Natural killer cell treated with Interleukin-12 subunit alpha and Interleukin-12 subunit beta and Interleukin-15 and Interleukin-18, amount 100 ng/mL, for 72 hours (primary cell): ENCODE data around the gene SLC22A23. TPM values are rescaled to one million over a fixed set of nuclear protein-coding genes. Genes with fewer than 3 reads are reported as not detected.
A peak's percentile ranks its signal among the peaks of the same experiment; 100 is the strongest.

Experiments
- ATAC-seq, 2 donors: fragments of 150-1000 bp; cut with Tn5 transposase in 1 of 2; sonication (Bioruptor Pico), chemical (Tn5 transposase) in 1 of 2; 2 replicates each; pipeline ENCODE4 v1.10.0; 2021
- DNase-seq: peaks from one replicate; pipeline ENCODE4 v3.0.0; 2022; ENCODE audit warnings: low spot score
- H3K27ac Mint-ChIP-seq, 2 donors: 1 replicate in 1 of 2; 2 replicates in 1 of 2; pipeline ENCODE4 v1.8.0; 2022; ENCODE audit warnings: mixed read lengths in 2 of 2, mild to moderate bottlenecking in 1 of 2, moderate library complexity in 1 of 2
- H3K27me3 Mint-ChIP-seq, 2 donors: 1 replicate in 1 of 2; 2 replicates in 1 of 2; pipeline ENCODE4 v1.8.0; 2022; ENCODE audit warnings: mixed read lengths in 2 of 2
- H3K36me3 Mint-ChIP-seq: one replicate; pipeline ENCODE4 v1.8.0; 2022; ENCODE audit warnings: mixed read lengths
- H3K4me1 Mint-ChIP-seq, 2 donors: 1 replicate in 1 of 2; 2 replicates in 1 of 2; pipeline ENCODE4 v1.8.0; 2022; ENCODE audit warnings: low read depth in 2 of 2, mixed read lengths in 2 of 2, mild to moderate bottlenecking in 1 of 2
- H3K4me3 Mint-ChIP-seq: one replicate; pipeline ENCODE4 v1.8.0; 2022; ENCODE audit warnings: mixed read lengths
- H3K9me3 Mint-ChIP-seq: 2 replicates; pipeline ENCODE4 v1.8.0; 2022; ENCODE audit warnings: mixed read lengths
- total RNA-seq, 2 donors: library from RNA; stranded (reverse); gene quantifications; one replicate each; pipeline ENCODE4 v1.2.3, GENCODE V29; 2022

The SLC22A23 gene
- total RNA-seq, 2 donors from 2014 or later, result 0.11 to 0.14 TPM

GRCh38 chr6:3358413-3359100, 98.3 kb downstream of the SLC22A23 start:
- H3K4me3 Mint-ChIP-seq, result no peak overlapping the region
- DNase-seq, result no peak
- no peaks in the 10 kb centered on the region for H3K9me3 Mint-ChIP-seq
- H3K27me3 Mint-ChIP-seq, result peaks cover 0 to 16% of the 10 kb centered on the region in 2 donors
- no peaks in the 10 kb centered on the region for H3K36me3 Mint-ChIP-seq
- peaks cover 6 to 9% of the 10 kb centered on the region in 2 donors for H3K4me1 Mint-ChIP-seq
- no peak for ATAC-seq
- no peak overlapping the region for H3K27ac Mint-ChIP-seq

- Mint-ChIP-seq H3K4me1 (peaks cover 6 to 9% of the 10 kb centered on the region in 2 donors), H3K27me3 (peaks cover 0 to 16% of the 10 kb centered on the region in 2 donors), H3K36me3 (no peaks in the 10 kb centered on the region), H3K4me3 (no peak overlapping the region), H3K9me3 (no peaks in the 10 kb centered on the region), H3K27ac (no peak overlapping the region)
- ATAC-seq (no peak), DNase-seq (no peak)
These were observed 99.2 kb downstream of the SLC22A23 start for GRCh38 chr6:3357678-3358077.

- ATAC-seq (no peak), DNase-seq (no peak)
- Mint-ChIP-seq H3K36me3 (no peaks in the 10 kb centered on the region), H3K4me3 (peak overlapping the region; percentile 69), H3K4me1 (peaks cover 6 to 9% of the 10 kb centered on the region in 2 donors), H3K27ac (peak overlapping the region in 1 of 2 donors; percentile 82), H3K9me3 (no peaks in the 10 kb centered on the region), H3K27me3 (peaks cover 0 to 16% of the 10 kb centered on the region in 2 donors)
These were observed 99.9 kb downstream of the SLC22A23 start for GRCh38 chr6:3356824-3357420.

GRCh38 chr6:3356056-3356823, 100.6 kb downstream of the SLC22A23 start:
- no peaks in the 10 kb centered on the region for H3K9me3 Mint-ChIP-seq
- peak overlapping the region; percentile 31 to 82 for H3K27ac Mint-ChIP-seq
- ATAC-seq (peak; percentile 54 to 71), DNase-seq (no peak)
- no peaks in the 10 kb centered on the region for H3K36me3 Mint-ChIP-seq
- H3K27me3 Mint-ChIP-seq, result peaks cover 0 to 16% of the 10 kb centered on the region in 2 donors
- peaks cover 6 to 9% of the 10 kb centered on the region in 2 donors for H3K4me1 Mint-ChIP-seq
- H3K4me3 Mint-ChIP-seq, result peak overlapping the region; percentile 69

GRCh38 chr6:3355358-3356055, 101.3 kb downstream of the SLC22A23 start:
- ATAC-seq (no peak), DNase-seq (no peak)
- Mint-ChIP-seq H3K4me1 (peaks cover 6 to 9% of the 10 kb centered on the region in 2 donors), H3K9me3 (no peaks in the 10 kb centered on the region), H3K27me3 (peaks cover 0 to 16% of the 10 kb centered on the region in 2 donors), H3K36me3 (no peaks in the 10 kb centered on the region), H3K27ac (peak overlapping the region; percentile 31 to 82), H3K4me3 (peak overlapping the region; percentile 69)

- ATAC-seq (no peak), DNase-seq (no peak)
- peak overlapping the region in 1 of 2 donors; percentile 31 for H3K27ac Mint-ChIP-seq
- peaks cover 6 to 9% of the 10 kb centered on the region in 2 donors for H3K4me1 Mint-ChIP-seq
- H3K36me3 Mint-ChIP-seq, result no peaks in the 10 kb centered on the region
- H3K27me3 Mint-ChIP-seq, result peaks cover 0 to 14% of the 10 kb centered on the region in 2 donors
- H3K4me3 Mint-ChIP-seq, result peak overlapping the region; percentile 69
- H3K9me3 Mint-ChIP-seq, result no peaks in the 10 kb centered on the region
These were observed 101.9 kb downstream of the SLC22A23 start for GRCh38 chr6:3355011-3355357.

- Mint-ChIP-seq H3K4me3 (no peak overlapping the region), H3K4me1 (peaks cover 6 to 9% of the 10 kb centered on the region in 2 donors), H3K27me3 (peaks cover 6 to 17% of the 10 kb centered on the region in 2 donors)
These were observed 102.9 kb downstream of the SLC22A23 start for GRCh38 chr6:3353939-3354338.

GRCh38 chr6:3353213-3353903, 103.5 kb downstream of the SLC22A23 start:
- ATAC-seq, result no peak
- Mint-ChIP-seq H3K4me1 (peaks cover 6 to 9% of the 10 kb centered on the region in 2 donors), H3K27me3 (peaks cover 9 to 20% of the 10 kb centered on the region in 2 donors), H3K27ac (no peak overlapping the region), H3K36me3 (no peaks in the 10 kb centered on the region), H3K9me3 (no peaks in the 10 kb centered on the region), H3K4me3 (no peak overlapping the region)
- no peak for DNase-seq

More at GRCh38 chr6:3353939-3354338, 102.9 kb downstream of the SLC22A23 start:
- no peak for ATAC-seq
- Mint-ChIP-seq H3K36me3 (no peaks in the 10 kb centered on the region), H3K27ac (no peak overlapping the region), H3K9me3 (no peaks in the 10 kb centered on the region)
- DNase-seq, result no peak

- ATAC-seq, result no peak
- Mint-ChIP-seq H3K27me3 (peaks cover 13 to 20% of the 10 kb centered on the region in 2 donors), H3K9me3 (no peaks in the 10 kb centered on the region), H3K27ac (no peak overlapping the region), H3K4me3 (no peak overlapping the region), H3K4me1 (peaks cover 6 to 9% of the 10 kb centered on the region in 2 donors), H3K36me3 (no peaks in the 10 kb centered on the region)
- no peak for DNase-seq
These were observed 104.2 kb downstream of the SLC22A23 start for GRCh38 chr6:3352678-3353077.

- no peak for DNase-seq
- Mint-ChIP-seq H3K27me3 (peaks cover 19 to 24% of the 10 kb centered on the region in 2 donors), H3K4me1 (peaks cover 6 to 9% of the 10 kb centered on the region in 2 donors), H3K36me3 (no peaks in the 10 kb centered on the region), H3K27ac (no peak overlapping the region), H3K9me3 (no peaks in the 10 kb centered on the region), H3K4me3 (no peak overlapping the region)
- peak in 1 of 2 donors; percentile 9 for ATAC-seq
These were observed 104.9 kb downstream of the SLC22A23 start for GRCh38 chr6:3351829-3352524.

- ATAC-seq (no peak), DNase-seq (no peak)
- no peak overlapping the region for H3K4me3 Mint-ChIP-seq
- H3K4me1 Mint-ChIP-seq, result peaks cover 5 to 6% of the 10 kb centered on the region in 2 donors
- no peaks in the 10 kb centered on the region for H3K9me3 Mint-ChIP-seq
- H3K36me3 Mint-ChIP-seq, result no peaks in the 10 kb centered on the region
- peaks cover 26 to 32% of the 10 kb centered on the region in 2 donors for H3K27me3 Mint-ChIP-seq
- no peak overlapping the region for H3K27ac Mint-ChIP-seq
These were observed 105.7 kb downstream of the SLC22A23 start for GRCh38 chr6:3351105-3351676.

- ATAC-seq (no peak), DNase-seq (no peak)
- H3K4me1 Mint-ChIP-seq, result no peaks in the 10 kb centered on the region
- no peak overlapping the region for H3K27ac Mint-ChIP-seq
- H3K27me3 Mint-ChIP-seq, result peaks cover 29 to 36% of the 10 kb centered on the region in 2 donors
- H3K9me3 Mint-ChIP-seq, result no peaks in the 10 kb centered on the region
- H3K36me3 Mint-ChIP-seq, result no peaks in the 10 kb centered on the region
- no peak overlapping the region for H3K4me3 Mint-ChIP-seq
These were observed 106.5 kb downstream of the SLC22A23 start for GRCh38 chr6:3350252-3350796.
